Thyroid gland (tissue), 4 donors: ENCODE data around the gene IL18BP. TPM values are rescaled to one million over a fixed set of nuclear protein-coding genes. Genes with fewer than 3 reads are reported as not detected.

ENCODE experiments used
- DNase-seq, 2 donors: peaks; one replicate each; pipeline ENCODE4 v3.0.0-alpha.2; 2019
- H3K27ac ChIP-seq, 3 donors: fragments of 200-600 bp; sonication (generic); 1 replicate in 2 of 3; 2 replicates in 1 of 3; pipeline ENCODE4 v1.5.1; 2016 to 2019; ENCODE audit warnings: mild to moderate bottlenecking in 1 of 3, moderate library complexity in 1 of 3
- H3K27me3 ChIP-seq: fragments of 200-600 bp; sonication (generic); one replicate; pipeline ENCODE4 v1.5.1; 2019
- H3K36me3 ChIP-seq, 2 donors: fragments of 200-600 bp; sonication (generic); one replicate each; pipeline ENCODE4 v1.5.1; 2016 to 2019
- H3K4me1 ChIP-seq, 2 donors: fragments of 200-600 bp; sonication (generic); one replicate each; pipeline ENCODE4 v1.5.1; 2017 to 2019
- H3K4me3 ChIP-seq, 3 donors: fragments of 200-600 bp; sonication (generic); replicated peaks in 1 of 3; 1 replicate in 2 of 3; 2 replicates in 1 of 3; pipeline ENCODE4 v1.5.1; 2016; ENCODE audit warnings: mild to moderate bottlenecking in 1 of 3
- H3K9me3 ChIP-seq: fragments of 200-600 bp; sonication (generic); one replicate; pipeline ENCODE4 v1.5.1; 2017
- POLR2A ChIP-seq, 2 donors: fragments of 450-650 bp; IDR thresholded peaks; one replicate each; pipeline ENCODE4 v1.6.1; 2017; ENCODE audit warnings: antibody characterized with exemption in 2 of 2, mild to moderate bottlenecking in 2 of 2, moderate library complexity in 1 of 2
- WGBS, 2 donors: methylation state at CpG; one replicate each; pipeline ENCODE4 v1.1.5; 2017; 5-methylcytosine and 5-hydroxymethylcytosine counted together
- intact Hi-C: fragments of 100-400 bp; cut with DNase I; formaldehyde crosslinking; loops from one replicate; pipeline ENCODE4 v1.15.1; 2023
- total RNA-seq, 4 donors: library from RNA; depleted of rRNA; stranded (reverse); fragments of >200 nt; gene quantifications; one replicate each; pipeline ENCODE4 v1.2.3, GENCODE V29; 2016
- TF ChIP-seq, protein P1 (sequence below), 6 experiments: fragments of 200-600 bp in 3 of 6; fragments of 450-650 bp in 3 of 6; sonication (generic) in 3 of 6; IDR thresholded peaks; one replicate each; pipeline ENCODE4 v1.5.1; 2016 to 2019; ENCODE audit warnings: antibody characterized with exemption in 6 of 6, mild to moderate bottlenecking in 2 of 6, inconsistent platforms in 1 of 6, moderate library complexity in 1 of 6

The IL18BP gene
- total RNA-seq, 4 donors from 2014 or later: 7.6 to 12.1 (median 9.5) TPM

DNA sequence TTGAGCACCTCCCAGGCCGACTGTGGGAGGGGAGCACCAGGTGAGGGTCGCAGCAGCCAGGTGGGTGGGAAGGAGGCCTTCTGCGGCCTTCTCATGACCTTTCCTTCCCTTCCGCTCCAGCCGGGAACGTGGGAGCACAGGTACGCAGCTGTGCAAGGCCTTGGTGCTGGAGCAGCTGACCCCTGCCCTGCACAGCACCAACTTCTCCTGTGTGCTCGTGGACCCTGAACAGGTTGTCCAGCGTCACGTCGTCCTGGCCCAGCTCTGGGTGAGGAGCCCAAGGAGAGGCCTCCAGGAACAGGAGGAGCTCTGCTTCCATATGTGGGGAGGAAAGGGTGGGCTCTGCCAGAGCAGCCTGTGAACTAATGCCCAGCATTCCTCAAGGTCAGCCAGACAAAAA is 2.6 kb downstream of the IL18BP start:
- TF ChIP-seq, protein P1, sequence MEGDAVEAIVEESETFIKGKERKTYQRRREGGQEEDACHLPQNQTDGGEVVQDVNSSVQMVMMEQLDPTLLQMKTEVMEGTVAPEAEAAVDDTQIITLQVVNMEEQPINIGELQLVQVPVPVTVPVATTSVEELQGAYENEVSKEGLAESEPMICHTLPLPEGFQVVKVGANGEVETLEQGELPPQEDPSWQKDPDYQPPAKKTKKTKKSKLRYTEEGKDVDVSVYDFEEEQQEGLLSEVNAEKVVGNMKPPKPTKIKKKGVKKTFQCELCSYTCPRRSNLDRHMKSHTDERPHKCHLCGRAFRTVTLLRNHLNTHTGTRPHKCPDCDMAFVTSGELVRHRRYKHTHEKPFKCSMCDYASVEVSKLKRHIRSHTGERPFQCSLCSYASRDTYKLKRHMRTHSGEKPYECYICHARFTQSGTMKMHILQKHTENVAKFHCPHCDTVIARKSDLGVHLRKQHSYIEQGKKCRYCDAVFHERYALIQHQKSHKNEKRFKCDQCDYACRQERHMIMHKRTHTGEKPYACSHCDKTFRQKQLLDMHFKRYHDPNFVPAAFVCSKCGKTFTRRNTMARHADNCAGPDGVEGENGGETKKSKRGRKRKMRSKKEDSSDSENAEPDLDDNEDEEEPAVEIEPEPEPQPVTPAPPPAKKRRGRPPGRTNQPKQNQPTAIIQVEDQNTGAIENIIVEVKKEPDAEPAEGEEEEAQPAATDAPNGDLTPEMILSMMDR (IDR thresholded peaks at IDR 0.05): no peak
- no peak for TF ChIP-seq POLR2A (IDR thresholded peaks at IDR 0.05)
- WGBS, 2 donors: 94% methylated on average over 3 of the region's 11 CpGs; no CpG with 5 or more reads in 1 of the 2 donors
- no peaks in the 10 kb centered on the region for H3K27me3 ChIP-seq
- H3K36me3 ChIP-seq: peaks cover 37 to 39% of the 10 kb centered on the region in 2 donors
- intact Hi-C loops: no loop called here
- H3K4me3 ChIP-seq: no peak overlapping the region
- H3K9me3 ChIP-seq: no peaks in the 10 kb centered on the region
- DNase-seq: no peak
- no peak overlapping the region for H3K27ac ChIP-seq
- H3K4me1 ChIP-seq: peaks cover 0 to 11% of the 10 kb centered on the region in 2 donors

DNA sequence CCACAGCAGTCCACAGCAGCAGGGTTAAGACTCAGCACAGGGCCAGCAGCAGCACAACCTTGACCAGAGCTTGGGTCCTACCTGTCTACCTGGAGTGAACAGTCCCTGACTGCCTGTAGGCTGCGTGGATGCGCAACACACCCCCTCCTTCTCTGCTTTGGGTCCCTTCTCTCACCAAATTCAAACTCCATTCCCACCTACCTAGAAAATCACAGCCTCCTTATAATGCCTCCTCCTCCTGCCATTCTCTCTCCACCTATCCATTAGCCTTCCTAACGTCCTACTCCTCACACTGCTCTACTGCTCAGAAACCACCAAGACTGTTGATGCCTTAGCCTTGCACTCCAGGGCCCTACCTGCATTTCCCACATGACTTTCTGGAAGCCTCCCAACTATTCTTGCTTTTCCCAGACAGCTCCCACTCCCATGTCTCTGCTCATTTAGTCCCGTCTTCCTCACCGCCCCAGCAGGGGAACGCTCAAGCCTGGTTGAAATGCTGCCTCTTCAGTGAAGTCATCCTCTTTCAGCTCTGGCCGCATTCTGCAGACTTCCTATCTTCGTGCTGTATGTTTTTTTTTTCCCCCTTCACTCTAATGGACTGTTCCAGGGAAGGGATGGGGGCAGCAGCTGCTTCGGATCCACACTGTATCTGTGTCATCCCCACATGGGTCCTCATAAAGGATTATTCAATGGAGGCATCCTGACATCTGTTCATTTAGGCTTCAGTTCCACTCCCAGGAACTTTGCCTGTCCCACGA is 3.3 kb downstream of the IL18BP start:
- 73 to 75% methylated on average over 10 of the region's 10 CpGs for WGBS, 2 donors
- no peak for DNase-seq

DNA sequence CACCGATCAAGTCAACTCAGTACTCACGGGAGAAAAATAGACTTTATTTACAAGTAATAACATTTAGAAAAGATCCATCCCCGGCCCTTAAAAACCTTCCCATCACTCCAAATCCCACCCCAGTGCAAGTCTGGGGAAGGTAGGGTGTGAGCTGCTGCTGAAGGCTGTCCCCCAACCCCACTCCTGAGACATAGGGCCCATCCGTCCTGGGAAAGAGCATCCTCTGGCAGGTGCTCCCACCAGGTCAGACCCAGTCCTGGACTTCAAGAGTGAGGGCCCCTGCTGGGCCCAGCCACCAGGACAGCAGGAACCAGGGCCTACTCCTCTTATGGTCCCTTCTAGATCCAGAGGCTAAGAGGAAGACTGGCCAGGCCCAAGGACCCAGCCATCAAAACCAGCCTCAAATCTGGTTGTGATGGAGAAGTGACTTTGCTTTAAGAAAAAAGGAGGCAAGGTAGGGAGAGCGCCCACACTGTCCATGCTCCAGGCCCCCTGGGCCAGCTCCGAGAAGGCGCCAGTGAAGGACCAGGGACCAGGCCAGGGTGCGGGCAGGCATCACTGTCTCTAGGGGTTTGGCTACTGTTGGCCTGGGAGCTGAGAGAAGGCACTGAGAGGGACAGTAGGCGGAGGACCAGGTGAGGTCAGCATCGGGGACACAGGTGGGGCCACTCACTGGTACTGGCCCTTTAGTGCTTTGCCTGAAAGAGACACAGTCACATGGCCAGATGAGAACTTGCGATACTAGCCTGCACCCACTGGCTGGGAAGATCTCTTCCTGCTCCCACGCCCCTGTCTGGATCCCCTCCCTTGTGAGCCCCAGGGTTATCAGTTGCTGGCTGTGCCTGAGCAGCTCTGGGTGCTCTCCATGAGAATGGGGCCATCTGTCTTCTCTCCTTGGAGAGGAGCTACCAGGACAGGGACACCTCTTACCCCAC is 4.4 kb downstream of the IL18BP start:
- WGBS, 2 donors: 89 to 92% methylated on average over 12 of the region's 12 CpGs
- Histone ChIP-seq H3K9me3 (no peaks in the 10 kb centered on the region), H3K27me3 (no peaks in the 10 kb centered on the region), H3K27ac (no peak overlapping the region), H3K4me1 (peaks cover 0 to 11% of the 10 kb centered on the region in 2 donors), H3K4me3 (no peak overlapping the region), H3K36me3 (peaks cover 55 to 58% of the 10 kb centered on the region in 2 donors)
- DNase-seq: no peak
- intact Hi-C loops: no loop called here
- no peak for TF ChIP-seq POLR2A (IDR thresholded peaks at IDR 0.05)
- TF ChIP-seq, protein P1 (IDR thresholded peaks at IDR 0.05): no peak

More for the DNA sequence above, 3.3 kb downstream of the IL18BP start:
- H3K4me1 ChIP-seq: peaks cover 0 to 11% of the 10 kb centered on the region in 2 donors
- TF ChIP-seq, protein P1 (IDR thresholded peaks at IDR 0.05): no peak
- TF ChIP-seq POLR2A (IDR thresholded peaks at IDR 0.05): no peak
- H3K27ac ChIP-seq: no peak overlapping the region
- intact Hi-C loops: no loop called here
- H3K9me3 ChIP-seq: no peaks in the 10 kb centered on the region
- no peak overlapping the region for H3K4me3 ChIP-seq
- peaks cover 44 to 47% of the 10 kb centered on the region in 2 donors for H3K36me3 ChIP-seq
- H3K27me3 ChIP-seq: no peaks in the 10 kb centered on the region

DNA sequence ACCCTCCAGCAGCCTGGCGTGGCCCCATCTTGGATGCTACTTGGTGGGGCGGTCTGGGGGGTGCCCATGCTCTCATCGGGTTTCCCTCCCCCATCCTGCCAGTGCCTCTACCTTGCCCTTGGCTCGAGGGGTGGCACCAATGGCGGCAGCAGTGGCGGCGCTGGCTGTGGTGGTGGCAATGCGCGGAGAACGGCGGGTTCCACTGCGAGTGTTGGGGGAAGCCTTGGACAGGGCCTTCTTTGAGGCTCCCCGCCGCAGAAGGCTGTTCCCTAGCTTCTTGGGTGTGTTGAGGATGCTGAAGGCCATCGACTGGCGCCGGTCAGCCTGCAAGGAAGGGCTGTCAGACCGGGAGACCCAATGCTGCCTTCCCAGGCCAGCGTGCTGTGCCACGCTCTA is 5.1 kb downstream of the IL18BP start:
- TF ChIP-seq POLR2A (IDR thresholded peaks at IDR 0.05): no peak
- TF ChIP-seq, protein P1 (IDR thresholded peaks at IDR 0.05): no peak
- intact Hi-C loops: no loop called here
- WGBS, 2 donors: 94 to 95% methylated on average over 10 to 16 of the region's 20 CpGs
- Histone ChIP-seq H3K9me3 (no peaks in the 10 kb centered on the region), H3K4me3 (no peak overlapping the region), H3K27ac (no peak overlapping the region), H3K27me3 (no peaks in the 10 kb centered on the region), H3K36me3 (peaks cover 62 to 64% of the 10 kb centered on the region in 2 donors), H3K4me1 (peaks cover 0 to 11% of the 10 kb centered on the region in 2 donors)
- no peak for DNase-seq
